Astrocyte (in vitro differentiated cells and primary cell): Measurements from ENCODE around the gene PTPRK.

ENCODE experiments used
- EZH2 ChIP-seq: IDR thresholded peaks from 2 replicates; pipeline ENCODE4 v1.6.1; 2012; ENCODE audit warnings: mild to moderate bottlenecking, low read length, inconsistent platforms; ENCODE audit not compliant: insufficient read depth
- TF ChIP-seq, protein P1 (sequence below): IDR thresholded peaks from 2 replicates; pipeline ENCODE4 v1.5.1; 2011; ENCODE audit warnings: low read depth, mild to moderate bottlenecking, inconsistent platforms, low read length, moderate library complexity; ENCODE audit not compliant: insufficient read depth

DNA sequence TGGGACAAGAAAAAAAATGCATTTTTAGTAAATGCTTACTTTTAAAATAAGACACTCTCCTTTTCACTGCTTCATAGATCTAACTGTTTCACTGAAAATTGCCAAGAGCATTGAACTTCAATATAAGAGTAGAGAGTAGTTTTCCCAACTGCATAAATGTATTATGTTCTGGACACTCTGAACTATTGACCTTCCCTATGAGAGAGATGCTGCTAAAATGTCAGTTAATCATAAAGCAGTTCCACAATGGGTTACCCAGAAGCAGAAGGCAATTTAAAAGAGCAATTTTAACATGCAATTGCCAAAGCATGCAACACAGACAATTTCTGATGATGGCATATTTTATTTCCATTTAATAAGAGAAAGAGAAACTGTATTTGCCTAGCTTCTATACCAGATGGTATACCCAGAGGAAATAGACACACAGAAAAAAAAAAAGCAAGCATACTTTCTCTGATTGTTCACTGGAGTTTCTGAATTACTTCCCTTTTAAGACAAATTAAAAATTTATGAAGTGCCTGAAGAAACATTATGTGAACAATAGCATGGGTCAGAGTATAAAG lies 340.4 kb downstream of the PTPRK start:
- TF ChIP-seq, protein P1, sequence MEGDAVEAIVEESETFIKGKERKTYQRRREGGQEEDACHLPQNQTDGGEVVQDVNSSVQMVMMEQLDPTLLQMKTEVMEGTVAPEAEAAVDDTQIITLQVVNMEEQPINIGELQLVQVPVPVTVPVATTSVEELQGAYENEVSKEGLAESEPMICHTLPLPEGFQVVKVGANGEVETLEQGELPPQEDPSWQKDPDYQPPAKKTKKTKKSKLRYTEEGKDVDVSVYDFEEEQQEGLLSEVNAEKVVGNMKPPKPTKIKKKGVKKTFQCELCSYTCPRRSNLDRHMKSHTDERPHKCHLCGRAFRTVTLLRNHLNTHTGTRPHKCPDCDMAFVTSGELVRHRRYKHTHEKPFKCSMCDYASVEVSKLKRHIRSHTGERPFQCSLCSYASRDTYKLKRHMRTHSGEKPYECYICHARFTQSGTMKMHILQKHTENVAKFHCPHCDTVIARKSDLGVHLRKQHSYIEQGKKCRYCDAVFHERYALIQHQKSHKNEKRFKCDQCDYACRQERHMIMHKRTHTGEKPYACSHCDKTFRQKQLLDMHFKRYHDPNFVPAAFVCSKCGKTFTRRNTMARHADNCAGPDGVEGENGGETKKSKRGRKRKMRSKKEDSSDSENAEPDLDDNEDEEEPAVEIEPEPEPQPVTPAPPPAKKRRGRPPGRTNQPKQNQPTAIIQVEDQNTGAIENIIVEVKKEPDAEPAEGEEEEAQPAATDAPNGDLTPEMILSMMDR: no peak
- no peak for TF ChIP-seq EZH2
